WI38 (cell line): Measurements from ENCODE around the gene ID3.

Source experiments
- H3K4me3 ChIP-seq: 2 replicates; pipeline ENCODE4 v1.5.1; 2011; ENCODE audit warnings: low read depth, mild to moderate bottlenecking, control low read depth, low read length
- CTCF ChIP-seq: IDR thresholded peaks from 2 replicates; pipeline ENCODE4 v1.5.1; 2012; ENCODE audit warnings: low read depth, mild to moderate bottlenecking, control low read depth, low read length

Gene ID3

GRCh38 chr1:23530747-23531561, 28.3 kb downstream of the ID3 start, which contains the start of gene E2F2:
Gene E2F2 (minus strand): TSS chr1:23531233. CDS start chr1:23530793, 440 bp downstream.
- peak within 1 kb of the TSS; percentile 65 for H3K4me3 ChIP-seq
- no peak for TF ChIP-seq CTCF

- TF ChIP-seq CTCF = no peak
- H3K4me3 ChIP-seq = peak overlapping the region; percentile 65
These were observed 29.1 kb downstream of the ID3 start for GRCh38 chr1:23530087-23530746.

- TF ChIP-seq CTCF = no peak
- H3K4me3 ChIP-seq = no peak overlapping the region
These were observed 29.9 kb downstream of the ID3 start for GRCh38 chr1:23529146-23530086.

- TF ChIP-seq CTCF = no peak
- H3K4me3 ChIP-seq = no peak overlapping the region
These were observed 30.9 kb downstream of the ID3 start for GRCh38 chr1:23528250-23528978.

GRCh38 chr1:23527900-23528249, 31.4 kb downstream of the ID3 start:
- H3K4me3 ChIP-seq = no peak overlapping the region

GRCh38 chr1:23527366-23527765, 31.9 kb downstream of the ID3 start:
- no peak for TF ChIP-seq CTCF
- no peak overlapping the region for H3K4me3 ChIP-seq

More at GRCh38 chr1:23527900-23528249, 31.4 kb downstream of the ID3 start:
- no peak for TF ChIP-seq CTCF
